GM12872 (cell line): ENCODE results near the gene EMP2.
A peak's percentile ranks its signal among the peaks of the same experiment; 100 is the strongest.

Experiments
- TF ChIP-seq, protein P1 (sequence below): IDR thresholded peaks from 3 replicates; pipeline ENCODE4 v1.5.1; 2011; ENCODE audit warnings: low read depth, mild to moderate bottlenecking, low read length, moderate library complexity; ENCODE audit not compliant: insufficient read depth

Gene EMP2

DNA sequence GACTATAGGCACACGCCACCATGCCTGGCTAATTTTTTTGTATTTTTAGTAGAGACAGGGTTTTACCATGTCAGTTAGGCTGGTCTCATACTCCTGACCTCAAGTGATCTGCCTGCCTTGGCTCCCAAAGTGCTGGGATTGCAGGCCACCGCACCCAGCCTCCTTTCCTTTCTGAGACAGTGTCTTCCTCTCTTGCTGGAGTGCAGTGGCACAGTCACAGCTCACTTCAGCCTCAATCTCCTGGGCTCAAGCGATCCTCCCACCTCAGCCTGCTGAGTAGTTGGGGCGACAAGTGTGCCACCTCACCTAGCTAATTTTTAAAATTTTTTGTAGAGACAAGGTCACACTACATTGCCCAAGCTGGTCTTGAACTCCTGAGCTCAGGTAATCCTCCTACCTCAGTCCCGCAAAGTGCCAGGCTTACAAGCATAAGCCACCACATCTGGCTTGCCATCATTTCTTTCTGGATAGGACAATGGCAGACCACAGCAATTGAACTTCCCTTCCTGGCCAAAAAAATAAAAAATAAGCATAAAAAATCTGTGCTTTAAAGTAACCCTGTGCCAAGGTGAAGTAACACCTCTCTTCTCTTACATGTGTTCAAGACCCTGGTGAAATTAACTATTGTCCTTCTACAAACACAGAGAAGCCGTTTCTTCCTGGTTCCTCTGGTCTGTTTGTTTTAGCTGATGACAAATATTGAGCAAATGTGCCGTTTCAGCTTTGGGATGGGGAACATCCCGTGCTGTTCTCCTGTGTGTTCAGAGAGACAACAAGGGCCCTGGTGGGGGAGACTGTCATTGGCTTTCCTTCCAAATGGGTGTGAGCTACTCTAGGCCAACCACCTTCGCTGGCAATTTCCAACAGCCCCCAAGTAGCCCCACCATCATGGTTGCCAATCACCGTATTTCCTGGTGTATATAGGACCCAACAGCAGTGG is 60.2 kb downstream of the EMP2 start:
- TF ChIP-seq, protein P1, sequence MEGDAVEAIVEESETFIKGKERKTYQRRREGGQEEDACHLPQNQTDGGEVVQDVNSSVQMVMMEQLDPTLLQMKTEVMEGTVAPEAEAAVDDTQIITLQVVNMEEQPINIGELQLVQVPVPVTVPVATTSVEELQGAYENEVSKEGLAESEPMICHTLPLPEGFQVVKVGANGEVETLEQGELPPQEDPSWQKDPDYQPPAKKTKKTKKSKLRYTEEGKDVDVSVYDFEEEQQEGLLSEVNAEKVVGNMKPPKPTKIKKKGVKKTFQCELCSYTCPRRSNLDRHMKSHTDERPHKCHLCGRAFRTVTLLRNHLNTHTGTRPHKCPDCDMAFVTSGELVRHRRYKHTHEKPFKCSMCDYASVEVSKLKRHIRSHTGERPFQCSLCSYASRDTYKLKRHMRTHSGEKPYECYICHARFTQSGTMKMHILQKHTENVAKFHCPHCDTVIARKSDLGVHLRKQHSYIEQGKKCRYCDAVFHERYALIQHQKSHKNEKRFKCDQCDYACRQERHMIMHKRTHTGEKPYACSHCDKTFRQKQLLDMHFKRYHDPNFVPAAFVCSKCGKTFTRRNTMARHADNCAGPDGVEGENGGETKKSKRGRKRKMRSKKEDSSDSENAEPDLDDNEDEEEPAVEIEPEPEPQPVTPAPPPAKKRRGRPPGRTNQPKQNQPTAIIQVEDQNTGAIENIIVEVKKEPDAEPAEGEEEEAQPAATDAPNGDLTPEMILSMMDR: no peak

DNA sequence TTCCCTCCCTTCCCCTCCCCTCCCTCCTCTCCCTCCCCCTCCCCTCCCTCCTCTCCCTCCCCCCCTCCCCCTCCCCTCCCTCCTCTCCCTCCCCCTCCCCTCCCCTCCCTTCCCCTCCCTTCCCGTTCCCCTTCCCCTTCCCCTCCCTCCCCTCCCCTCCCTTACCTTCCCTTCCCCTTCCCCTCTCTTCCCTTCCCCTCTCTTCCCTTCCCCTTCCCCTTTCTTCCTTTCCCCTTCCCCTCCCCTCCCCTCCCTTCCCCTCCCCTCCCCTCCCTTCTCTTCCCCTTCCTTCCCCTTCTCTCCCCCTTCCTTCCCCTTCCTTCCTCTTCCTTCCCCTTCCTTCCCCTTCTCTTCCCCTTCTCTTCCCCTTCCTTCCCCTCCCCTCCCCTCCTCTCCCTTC is 61.1 kb downstream of the EMP2 start:
- TF ChIP-seq, protein P1: no peak

DNA sequence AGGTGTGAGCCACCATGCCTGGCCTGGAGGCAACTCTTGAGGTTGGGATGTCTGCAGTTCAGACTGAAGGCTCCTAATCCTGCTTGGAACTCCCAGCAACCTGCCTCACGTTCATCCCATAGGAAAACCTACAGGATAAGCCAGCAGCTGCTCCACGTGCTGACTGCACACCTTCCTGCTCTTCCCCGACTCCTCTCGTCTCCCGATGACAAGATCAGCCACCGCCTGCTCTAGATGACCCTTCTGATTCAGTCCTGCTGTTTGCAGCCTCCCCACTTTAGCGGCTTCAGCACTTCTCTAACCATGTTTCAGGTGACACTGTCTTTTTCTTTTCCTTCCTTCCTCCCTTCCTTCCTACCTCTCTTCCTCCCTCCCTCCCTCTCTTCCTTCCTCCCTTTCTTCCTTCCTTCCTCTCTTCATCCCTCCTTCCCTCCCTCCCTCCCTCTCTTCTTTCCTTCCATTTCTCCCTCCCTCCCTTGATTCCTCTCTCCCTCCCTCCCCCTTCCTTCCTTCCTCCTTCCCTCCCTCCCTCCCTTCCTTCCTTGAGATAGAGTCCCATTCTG is 61.8 kb downstream of the EMP2 start:
- TF ChIP-seq, protein P1: no peak

DNA sequence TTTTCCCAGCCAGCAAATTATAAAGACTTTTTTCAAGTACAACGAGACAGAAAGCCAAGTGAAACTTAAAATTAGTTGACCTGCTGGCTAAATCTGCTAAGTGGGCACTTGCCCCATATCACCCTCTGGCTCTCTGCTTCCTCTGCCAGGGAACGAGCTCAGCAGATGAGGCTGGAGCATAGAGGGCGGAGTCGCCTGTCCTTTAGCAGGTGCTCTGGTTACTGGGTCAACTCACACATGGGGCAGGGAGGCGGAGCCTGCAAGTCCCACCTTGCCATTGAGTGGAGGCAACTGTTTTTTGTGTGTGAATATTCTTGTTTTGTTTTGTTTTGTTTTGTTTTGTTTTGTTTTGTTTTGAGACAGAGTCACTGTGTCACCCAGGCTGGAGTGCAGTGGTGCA is 62.5 kb downstream of the EMP2 start:
- TF ChIP-seq, protein P1: no peak

DNA sequence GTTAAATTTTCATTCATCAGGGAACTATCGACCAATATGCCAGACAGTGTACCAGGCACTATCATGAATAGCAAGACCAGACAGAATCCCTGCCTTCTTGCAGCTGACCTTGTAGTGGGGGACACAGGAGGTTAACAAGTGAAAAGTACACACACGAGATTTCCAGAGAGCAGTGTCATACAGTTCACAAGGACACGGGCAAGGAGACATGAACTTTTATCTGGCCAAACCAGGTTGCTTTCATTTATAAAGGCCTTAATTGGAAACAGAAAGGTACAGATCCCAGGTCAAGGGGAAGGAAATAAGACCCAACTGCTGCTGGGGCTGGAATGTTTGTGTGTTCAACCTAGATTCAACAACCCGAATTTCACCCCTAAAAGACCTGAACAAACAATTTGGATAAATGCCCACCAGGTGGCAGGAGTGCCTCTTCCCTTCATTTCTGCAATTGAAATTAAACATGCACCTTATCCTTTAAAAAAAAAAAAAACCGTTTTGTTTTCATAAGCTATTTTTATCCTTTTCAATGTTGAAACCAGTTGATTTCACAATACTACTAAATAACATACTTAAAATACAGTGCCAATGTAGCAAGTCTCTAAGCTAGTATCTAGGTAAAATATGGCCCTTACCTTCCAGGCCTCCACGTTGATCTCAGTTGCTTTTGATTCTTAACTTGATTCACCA is 65.9 kb downstream of the EMP2 start:
- TF ChIP-seq, protein P1: peak; percentile 61; the same call in 2 of the 3 replicates

DNA sequence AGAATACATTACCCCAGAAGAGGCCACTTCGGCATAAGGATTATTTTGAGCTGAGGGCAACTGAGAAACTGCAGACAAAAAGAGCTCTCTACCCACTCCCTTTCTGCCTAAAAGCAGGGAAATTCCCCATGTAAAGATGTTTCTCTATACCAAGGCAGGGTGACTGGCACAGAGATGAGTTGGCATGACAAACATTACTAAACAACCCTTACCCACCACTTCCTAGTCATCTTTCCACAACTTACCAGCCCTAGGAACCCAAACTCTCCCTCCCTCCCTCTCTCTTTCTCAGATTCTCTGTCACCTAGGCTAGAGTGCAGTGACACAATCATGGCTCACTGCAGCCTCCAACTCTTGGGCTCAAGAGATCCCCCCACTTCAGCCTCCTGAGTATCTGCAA is 68.6 kb downstream of the EMP2 start:
- TF ChIP-seq, protein P1: no peak

DNA sequence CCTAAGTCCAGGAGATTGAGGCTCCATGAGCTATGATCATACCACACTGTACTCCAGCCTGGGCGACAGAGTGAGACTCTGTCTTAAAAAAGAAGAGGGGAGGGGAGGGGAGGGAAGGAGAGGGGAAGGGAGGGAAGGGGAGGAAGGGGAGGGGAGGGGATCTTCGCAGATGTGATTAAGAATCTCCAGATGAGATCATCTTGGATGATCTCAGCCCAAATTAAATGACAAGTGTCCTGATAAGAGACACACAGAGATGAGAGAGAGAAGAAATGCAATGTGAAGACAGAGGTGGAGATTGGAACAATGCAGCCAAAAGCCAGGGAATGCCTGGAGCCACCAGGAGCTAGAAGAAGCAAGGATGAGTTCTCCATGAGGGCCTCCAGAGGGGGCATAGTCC is 70.1 kb downstream of the EMP2 start:
- TF ChIP-seq, protein P1: no peak
